ENCODE measurements around the gene PLCB4.

GRCh38 chr20:9349249-9349648 is 280.4 kb downstream of the PLCB4 start:
- no peak for TF ChIP-seq CTCF (IDR thresholded peaks at IDR 0.05)
- no peak for TF ChIP-seq NR2C2 (CRISPR knock-in tag; IDR thresholded peaks at IDR 0.05)
- no peak for TF ChIP-seq ZBTB21 (CRISPR knock-in tag; IDR thresholded peaks at IDR 0.05; ENCODE audit: borderline replicate concordance)

Data from WTC11 (cell line).